Nephron progenitor cell (in vitro differentiated cells): ENCODE results near the gene ZNF296.

ENCODE experiments used
- DNase-seq: peaks from one replicate; pipeline ENCODE4 v3.0.0; 2021
- H3K27ac Mint-ChIP-seq: 2 replicates; pipeline ENCODE4 v1.8.0; 2021; ENCODE audit warnings: mild to moderate bottlenecking, moderate library complexity, mixed read lengths
- H3K27me3 Mint-ChIP-seq: 2 replicates; pipeline ENCODE4 v1.8.0; 2021; ENCODE audit warnings: mild to moderate bottlenecking, low read depth, mixed read lengths; ENCODE audit not compliant: poor library complexity
- H3K36me3 Mint-ChIP-seq: 2 replicates; pipeline ENCODE4 v1.8.0; 2021; ENCODE audit warnings: low read depth, mixed read lengths
- H3K4me1 Mint-ChIP-seq: 2 replicates; pipeline ENCODE4 v1.8.0; 2021; ENCODE audit warnings: mixed read lengths
- H3K4me3 Mint-ChIP-seq: 2 replicates; pipeline ENCODE4 v1.8.0; 2021; ENCODE audit warnings: mild to moderate bottlenecking, moderate library complexity, mixed read lengths
- H3K9me3 Mint-ChIP-seq: 2 replicates; pipeline ENCODE4 v1.8.0; 2021; ENCODE audit warnings: mild to moderate bottlenecking, moderate library complexity, mixed read lengths
- CTCF ChIP-seq: fragments of 200-600 bp; sonication (generic); IDR thresholded peaks from 2 replicates; pipeline ENCODE4 v1.5.0; 2021; ENCODE audit warnings: antibody characterized with exemption

The ZNF296 gene

GRCh38 chr19:45115809-45116615, 39.7 kb upstream of the ZNF296 start:
- DNase-seq, result no peak
- Mint-ChIP-seq H3K4me1 (peaks cover 37% of the 10 kb centered on the region), H3K4me3 (no peak overlapping the region), H3K9me3 (no peaks in the 10 kb centered on the region), H3K27me3 (no peaks in the 10 kb centered on the region), H3K36me3 (no peaks in the 10 kb centered on the region), H3K27ac (no peak overlapping the region)
- no peak for TF ChIP-seq CTCF

DNA sequence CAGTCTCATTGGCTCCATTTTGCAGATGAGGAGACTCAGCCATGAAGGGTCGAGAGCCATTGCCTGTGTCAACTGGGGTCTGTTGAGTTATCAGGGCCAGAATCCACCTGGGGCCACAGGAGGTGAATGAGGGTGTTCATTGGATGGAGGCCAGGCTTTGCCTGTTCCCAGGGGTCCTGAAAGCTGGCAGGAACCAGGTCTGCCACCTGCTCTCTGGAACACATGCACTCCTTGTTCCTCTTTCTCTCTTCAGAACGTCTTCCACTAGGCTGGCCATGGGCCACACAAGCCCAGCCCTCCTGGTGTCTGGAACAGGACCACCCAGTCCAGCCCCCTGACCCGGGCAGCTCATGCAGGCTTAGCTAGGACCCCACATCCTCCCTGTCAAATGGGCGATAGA, 37.8 kb upstream of the ZNF296 start:
- no peaks in the 10 kb centered on the region for H3K27me3 Mint-ChIP-seq
- no peak for TF ChIP-seq CTCF
- no peaks in the 10 kb centered on the region for H3K36me3 Mint-ChIP-seq
- H3K4me3 Mint-ChIP-seq, result no peak overlapping the region
- no peaks in the 10 kb centered on the region for H3K9me3 Mint-ChIP-seq
- no peak overlapping the region for H3K27ac Mint-ChIP-seq
- DNase-seq, result no peak
- H3K4me1 Mint-ChIP-seq, result peaks cover 34% of the 10 kb centered on the region

DNA sequence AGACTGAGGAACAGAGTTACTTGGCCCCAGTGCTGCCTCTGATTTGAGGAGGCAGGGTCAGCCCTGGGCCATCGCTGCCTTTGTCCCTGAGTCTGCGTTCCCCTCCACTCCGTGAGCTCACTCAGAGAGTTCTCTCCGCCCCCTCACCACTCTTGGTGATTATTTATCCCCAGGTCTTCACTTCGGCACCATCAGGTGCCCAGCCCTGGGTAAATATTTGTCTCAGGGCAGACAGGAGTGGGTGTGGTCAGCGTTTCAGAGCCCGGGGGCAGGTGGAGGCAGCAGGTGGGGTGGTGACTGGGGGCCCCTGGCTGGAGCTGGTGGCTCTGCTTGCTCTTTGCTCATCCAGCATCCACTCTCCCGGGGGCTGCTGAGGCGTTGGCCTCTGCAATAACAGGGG, 37.4 kb upstream of the ZNF296 start:
- no peak for TF ChIP-seq CTCF
- no peak overlapping the region for H3K4me3 Mint-ChIP-seq
- peaks cover 34% of the 10 kb centered on the region for H3K4me1 Mint-ChIP-seq
- H3K36me3 Mint-ChIP-seq, result no peaks in the 10 kb centered on the region
- no peak for DNase-seq
- no peaks in the 10 kb centered on the region for H3K27me3 Mint-ChIP-seq
- H3K9me3 Mint-ChIP-seq, result no peaks in the 10 kb centered on the region
- H3K27ac Mint-ChIP-seq, result no peak overlapping the region

- Mint-ChIP-seq H3K4me3 (no peak overlapping the region), H3K4me1 (peaks cover 27% of the 10 kb centered on the region), H3K9me3 (no peaks in the 10 kb centered on the region), H3K36me3 (no peaks in the 10 kb centered on the region), H3K27ac (no peak overlapping the region), H3K27me3 (no peaks in the 10 kb centered on the region)
- no peak for DNase-seq
- no peak for TF ChIP-seq CTCF
Measured at GRCh38 chr19:45112111-45112827, 36.0 kb upstream of the ZNF296 start.

DNA sequence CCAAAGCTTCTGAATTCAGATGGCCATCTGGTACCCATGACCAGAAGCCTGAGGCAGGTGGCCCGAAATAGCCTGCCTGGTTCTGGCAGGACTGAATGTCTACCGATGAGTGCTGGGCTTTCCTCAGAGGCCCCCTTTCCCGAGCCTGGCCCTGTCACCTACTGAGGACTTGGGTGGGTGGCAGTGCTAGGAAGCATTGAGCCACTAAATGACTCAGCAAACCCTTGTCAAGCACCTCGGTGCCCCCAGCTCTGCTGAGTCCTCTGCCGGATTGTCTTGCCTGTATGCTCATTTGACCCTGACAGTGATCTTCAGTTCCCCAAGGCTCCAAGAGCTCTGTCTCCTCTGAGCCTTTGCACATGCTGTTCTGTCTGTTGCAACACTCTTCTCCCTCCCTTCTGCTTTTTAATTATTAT, 34.6 kb upstream of the ZNF296 start:
- DNase-seq, result no peak

More for the DNA sequence above, 34.6 kb upstream of the ZNF296 start:
- H3K4me3 Mint-ChIP-seq, result no peak overlapping the region
- TF ChIP-seq CTCF, result no peak
- no peaks in the 10 kb centered on the region for H3K9me3 Mint-ChIP-seq
- H3K36me3 Mint-ChIP-seq, result no peaks in the 10 kb centered on the region
- H3K27me3 Mint-ChIP-seq, result no peaks in the 10 kb centered on the region
- H3K27ac Mint-ChIP-seq, result no peak overlapping the region
- peaks cover 15% of the 10 kb centered on the region for H3K4me1 Mint-ChIP-seq
